ENCODE data around the gene SPECC1L.

SPECC1L gene

DNA sequence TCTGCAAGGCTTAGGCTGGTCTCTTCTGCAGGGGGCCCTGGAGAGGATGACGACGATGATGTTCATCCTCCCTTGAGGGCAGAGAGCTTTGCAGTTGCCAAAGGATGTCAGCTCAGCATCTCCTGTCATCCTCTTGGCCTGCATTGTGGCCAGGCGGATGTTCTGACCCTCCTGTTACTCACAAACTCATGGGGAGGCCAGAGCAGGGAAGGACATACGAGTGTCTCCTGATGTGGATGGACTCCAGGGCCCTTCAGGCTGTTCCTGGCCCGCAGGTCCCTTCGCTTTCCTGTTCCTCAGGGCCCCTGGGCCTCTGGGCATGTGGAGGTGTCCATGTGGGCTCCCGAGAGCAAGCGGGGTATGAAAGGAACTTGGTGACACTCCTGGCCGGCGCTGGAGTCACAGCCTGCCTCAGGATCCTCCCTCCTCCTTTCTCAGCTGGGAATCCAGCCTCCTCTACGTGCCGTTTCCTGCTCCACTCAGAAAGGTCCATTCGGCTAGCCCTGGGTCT, 165.3 kb downstream of the SPECC1L start:
- no peak for FAIRE-seq

GRCh38 chr22:24436553-24436952, 165.9 kb downstream of the SPECC1L start:
- FAIRE-seq = no peak
- DNase-seq (ENCODE audit: insufficient read length, low spot score) = no peak

More for the DNA sequence above, 165.3 kb downstream of the SPECC1L start:
- no peak for DNase-seq (ENCODE audit: insufficient read length, low spot score)

- no peak for FAIRE-seq
- DNase-seq (ENCODE audit: insufficient read length, low spot score) = no peak
Measured at GRCh38 chr22:24437091-24437490, 166.5 kb downstream of the SPECC1L start.

DNA sequence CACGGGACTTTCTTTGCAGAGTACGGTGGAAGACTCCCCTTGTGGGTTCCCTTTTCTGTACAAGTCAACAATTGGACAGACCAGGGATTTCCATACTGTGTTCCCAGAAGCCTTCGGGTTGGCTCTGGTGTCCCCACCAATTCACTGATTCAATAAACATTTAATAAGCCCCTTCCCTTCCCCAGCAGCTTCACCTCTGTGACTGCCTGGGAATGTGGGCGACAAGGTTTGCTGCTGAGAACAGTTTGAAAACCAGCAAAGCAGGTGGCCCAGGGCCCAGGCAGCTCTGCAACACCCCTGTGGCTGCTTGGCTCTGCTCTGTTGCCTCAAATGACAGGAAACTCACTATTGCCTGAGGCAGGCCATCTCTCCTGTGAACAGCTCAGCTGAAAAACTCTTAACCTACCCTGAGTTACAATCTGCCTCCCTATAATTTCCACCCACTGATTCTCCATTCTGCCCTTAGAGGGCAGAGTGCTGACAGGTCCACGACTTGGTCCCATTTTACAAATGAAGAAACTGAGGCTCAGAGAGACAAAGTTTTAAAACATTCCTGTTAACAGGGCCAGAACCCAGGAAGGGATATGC, 167.2 kb downstream of the SPECC1L start:
- no peak for DNase-seq (ENCODE audit: insufficient read length, low spot score)
- no peak for FAIRE-seq

- FAIRE-seq (no peak), DNase-seq (ENCODE audit: insufficient read length, low spot score) (no peak)
Measured at GRCh38 chr22:24440270-24440717, 169.7 kb downstream of the SPECC1L start.

DNA sequence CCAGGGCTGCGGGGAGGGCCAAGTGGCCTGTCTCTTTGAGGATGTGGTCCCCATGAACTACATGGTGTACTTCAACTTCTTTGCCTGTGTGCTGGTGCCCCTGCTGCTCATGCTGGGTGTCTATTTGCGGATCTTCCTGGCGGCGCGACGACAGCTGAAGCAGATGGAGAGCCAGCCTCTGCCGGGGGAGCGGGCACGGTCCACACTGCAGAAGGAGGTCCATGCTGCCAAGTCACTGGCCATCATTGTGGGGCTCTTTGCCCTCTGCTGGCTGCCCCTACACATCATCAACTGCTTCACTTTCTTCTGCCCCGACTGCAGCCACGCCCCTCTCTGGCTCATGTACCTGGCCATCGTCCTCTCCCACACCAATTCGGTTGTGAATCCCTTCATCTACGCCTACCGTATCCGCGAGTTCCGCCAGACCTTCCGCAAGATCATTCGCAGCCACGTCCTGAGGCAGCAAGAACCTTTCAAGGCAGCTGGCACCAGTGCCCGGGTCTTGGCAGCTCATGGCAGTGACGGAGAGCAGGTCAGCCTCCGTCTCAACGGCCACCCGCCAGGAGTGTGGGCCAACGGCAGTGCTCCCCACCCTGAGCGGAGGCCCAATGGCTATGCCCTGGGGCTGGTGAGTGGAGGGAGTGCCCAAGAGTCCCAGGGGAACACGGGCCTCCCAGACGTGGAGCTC, 170.2 kb downstream of the SPECC1L start:
- no peak for FAIRE-seq

GRCh38 chr22:24441406-24442351, 171.0 kb downstream of the SPECC1L start:
- DNase-seq (ENCODE audit: insufficient read length, low spot score) (no peak), FAIRE-seq (no peak)

More for the DNA sequence above, 170.2 kb downstream of the SPECC1L start:
- no peak for DNase-seq (ENCODE audit: insufficient read length, low spot score)

GRCh38 chr22:24442352-24442744, 171.7 kb downstream of the SPECC1L start:
- FAIRE-seq (no peak), DNase-seq (ENCODE audit: insufficient read length, low spot score) (no peak)

DNA sequence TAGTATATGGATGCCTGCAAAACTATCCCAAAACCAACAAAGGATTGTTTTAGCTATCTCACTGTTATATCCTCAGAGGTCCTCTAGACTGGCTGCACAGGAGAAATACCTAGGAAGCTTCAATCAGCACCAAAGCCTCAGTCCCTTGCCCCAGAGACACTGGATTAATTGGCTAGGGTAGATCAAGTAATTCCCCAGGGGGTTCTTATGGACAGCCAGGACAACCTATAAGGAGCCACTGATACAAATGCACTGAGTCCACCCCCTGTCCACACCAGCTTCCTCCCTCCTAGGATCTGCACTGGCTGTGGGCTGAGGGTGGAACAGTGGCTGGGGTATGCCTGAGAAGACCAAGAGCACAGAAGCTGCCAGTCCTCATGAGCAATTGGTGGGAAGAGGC, 173.0 kb downstream of the SPECC1L start:
- FAIRE-seq (no peak), DNase-seq (ENCODE audit: insufficient read length, low spot score) (no peak)

GRCh38 chr22:24444251-24444650, 173.6 kb downstream of the SPECC1L start:
- no peak for FAIRE-seq
- DNase-seq (ENCODE audit: insufficient read length, low spot score) = no peak

DNA sequence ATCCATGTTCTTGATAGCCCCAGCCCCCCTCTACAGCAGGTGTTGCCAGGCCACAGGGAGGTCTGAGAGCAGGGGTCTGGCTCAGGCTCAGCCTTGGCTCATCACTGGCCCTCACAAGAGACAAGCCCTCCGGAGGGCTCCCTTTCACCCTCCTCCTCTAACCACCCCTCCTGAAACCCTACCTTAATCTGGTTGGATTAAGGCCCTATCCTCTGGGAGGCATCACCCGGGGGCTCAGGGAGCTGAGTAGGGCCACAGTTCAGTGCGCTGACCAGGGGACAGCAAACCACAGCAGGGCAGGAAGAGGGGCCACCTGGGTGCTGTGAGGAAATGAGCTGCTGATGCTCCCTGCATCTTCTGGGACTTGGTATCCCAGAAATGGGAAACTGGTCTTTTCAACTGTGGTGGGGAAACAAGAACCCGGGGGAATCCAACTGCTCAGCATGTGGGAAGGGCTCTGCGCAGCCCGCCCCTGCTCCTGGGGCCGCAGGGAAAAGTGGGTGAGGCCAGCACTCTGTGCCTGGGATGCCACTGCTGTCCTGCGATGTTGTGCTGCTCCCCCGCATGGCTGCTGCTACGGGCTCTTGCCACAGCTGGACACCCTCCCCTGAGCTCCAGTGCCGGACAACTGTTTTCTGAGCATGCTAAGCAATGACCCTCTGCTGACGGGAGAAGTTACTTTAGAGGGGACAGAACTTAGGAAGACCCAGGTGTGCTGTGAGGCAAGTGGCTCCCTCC, 174.3 kb downstream of the SPECC1L start:
- DNase-seq (ENCODE audit: insufficient read length, low spot score) (no peak), FAIRE-seq (no peak)

GRCh38 chr22:24445481-24446259, 175.0 kb downstream of the SPECC1L start:
- DNase-seq (ENCODE audit: insufficient read length, low spot score) (no peak), FAIRE-seq (no peak)

- FAIRE-seq (no peak), DNase-seq (ENCODE audit: insufficient read length, low spot score) (no peak)
Measured at GRCh38 chr22:24446260-24446611, 175.6 kb downstream of the SPECC1L start.

- FAIRE-seq (no peak), DNase-seq (ENCODE audit: insufficient read length, low spot score) (no peak)
Measured at GRCh38 chr22:24450610-24451009, 180.0 kb downstream of the SPECC1L start.

GRCh38 chr22:24451162-24451561, 180.5 kb downstream of the SPECC1L start:
- FAIRE-seq = no peak
- DNase-seq (ENCODE audit: insufficient read length, low spot score) = no peak

DNA sequence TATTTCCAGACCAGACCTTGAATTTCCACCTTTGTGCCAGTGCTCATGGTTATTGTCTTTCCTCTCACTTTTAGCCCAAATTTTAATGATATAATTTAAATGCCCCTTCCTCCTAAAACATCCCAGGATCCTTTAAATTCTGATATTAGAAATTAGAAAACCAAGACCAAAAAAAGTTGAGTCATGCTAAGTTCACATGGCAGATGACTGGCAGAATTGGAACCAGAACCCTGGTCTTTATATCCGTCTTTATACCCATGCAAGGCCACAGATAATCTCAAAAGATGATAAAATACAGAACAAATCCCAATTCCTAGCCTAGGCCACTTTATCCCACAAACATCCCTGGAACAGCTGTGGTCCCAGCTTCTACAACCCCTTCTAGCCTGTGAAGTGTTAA, 183.2 kb downstream of the SPECC1L start:
- FAIRE-seq = no peak
- no peak for DNase-seq (ENCODE audit: insufficient read length, low spot score)

GRCh38 chr22:24455039-24455438, 184.4 kb downstream of the SPECC1L start:
- DNase-seq (ENCODE audit: insufficient read length, low spot score) (no peak), FAIRE-seq (no peak)

- FAIRE-seq (no peak), DNase-seq (ENCODE audit: insufficient read length, low spot score) (no peak)
Measured at GRCh38 chr22:24455751-24456426, 185.3 kb downstream of the SPECC1L start.

DNA sequence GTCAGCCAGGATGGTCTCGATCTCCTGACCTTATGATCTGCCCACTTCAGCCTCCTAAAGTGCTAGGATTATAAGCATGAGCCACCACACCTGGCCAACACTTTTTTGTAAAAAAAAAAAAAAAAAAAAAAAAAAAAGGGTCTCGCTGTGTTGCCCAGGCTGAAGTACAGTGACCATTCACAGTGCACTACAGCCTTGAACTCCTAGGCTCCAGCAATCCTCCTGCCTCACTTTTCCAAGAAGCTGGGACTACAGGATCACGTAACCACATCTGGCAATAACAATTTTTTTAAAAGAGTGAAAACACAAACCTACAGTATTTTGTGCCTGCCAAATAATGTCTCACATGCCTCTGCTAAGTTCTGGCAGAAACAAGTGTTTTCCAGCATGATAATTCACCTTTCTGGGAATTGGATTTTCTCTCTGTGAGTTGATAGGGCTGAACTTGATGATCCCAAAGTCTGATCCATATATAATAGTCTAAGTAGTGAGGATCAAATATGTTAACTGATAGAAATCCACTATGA, 187.3 kb downstream of the SPECC1L start:
- no peak for FAIRE-seq
- no peak for DNase-seq (ENCODE audit: insufficient read length, low spot score)

Data from HTR-8/SVneo (cell line).